HS-27A (cell line): ENCODE data around the gene PID1.

Source experiments
- DNase-seq: peaks from one replicate; pipeline ENCODE4 v3.0.0-alpha.2; 2012; ENCODE audit warnings: low read depth, missing footprints

PID1 gene

DNA sequence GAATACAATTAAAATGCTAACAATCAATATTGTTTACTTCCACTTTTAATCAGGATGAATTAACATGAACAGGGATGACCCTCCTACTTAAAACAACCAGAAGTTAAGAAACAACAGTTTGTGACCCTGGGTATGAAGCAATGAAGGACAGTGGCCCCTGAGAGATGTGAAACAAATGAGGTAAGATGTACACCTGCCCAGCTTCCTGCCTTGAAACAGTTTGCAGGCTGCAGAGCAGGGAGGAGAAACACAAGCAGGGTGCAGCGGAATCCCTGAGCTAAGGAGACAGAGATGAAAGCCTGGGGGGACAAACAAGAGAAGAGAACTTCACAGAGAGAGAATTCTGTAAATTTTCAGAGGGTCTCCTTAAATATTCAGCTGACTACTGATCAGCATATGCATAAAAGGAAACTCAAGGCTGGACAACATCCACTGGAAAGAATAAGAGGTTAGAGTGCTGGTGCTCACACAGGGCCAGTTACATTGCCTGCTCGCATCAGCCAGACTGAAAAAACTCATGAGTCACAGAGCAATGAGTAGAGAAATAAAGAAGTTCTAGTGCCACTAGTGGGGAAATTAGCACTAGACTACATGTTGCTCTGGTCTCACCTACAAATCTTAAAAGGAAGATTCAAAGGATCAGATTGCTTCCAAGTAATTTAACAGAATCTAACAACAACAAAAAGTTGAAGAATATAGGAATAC lies 106.4 kb downstream of the PID1 start:
- no peak for DNase-seq

DNA sequence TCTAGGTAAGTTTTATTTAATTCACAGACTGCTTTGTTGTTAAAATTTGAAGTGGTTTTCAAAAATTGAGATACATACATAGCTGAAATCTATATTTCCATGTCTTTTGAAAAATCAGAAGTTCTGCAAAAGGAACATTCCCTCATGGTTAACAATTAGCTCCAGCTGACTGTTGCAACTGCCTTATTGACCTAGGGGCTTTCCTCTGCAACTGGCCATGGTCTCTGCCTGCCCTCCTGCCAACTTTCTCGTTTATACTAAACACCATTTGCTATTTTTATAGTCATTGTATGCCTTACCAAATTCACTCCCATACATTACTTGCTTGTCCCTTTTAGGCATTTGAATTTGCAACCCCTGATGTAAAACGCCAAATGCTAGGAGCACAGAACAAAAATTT lies 107.2 kb downstream of the PID1 start:
- DNase-seq = no peak

DNA sequence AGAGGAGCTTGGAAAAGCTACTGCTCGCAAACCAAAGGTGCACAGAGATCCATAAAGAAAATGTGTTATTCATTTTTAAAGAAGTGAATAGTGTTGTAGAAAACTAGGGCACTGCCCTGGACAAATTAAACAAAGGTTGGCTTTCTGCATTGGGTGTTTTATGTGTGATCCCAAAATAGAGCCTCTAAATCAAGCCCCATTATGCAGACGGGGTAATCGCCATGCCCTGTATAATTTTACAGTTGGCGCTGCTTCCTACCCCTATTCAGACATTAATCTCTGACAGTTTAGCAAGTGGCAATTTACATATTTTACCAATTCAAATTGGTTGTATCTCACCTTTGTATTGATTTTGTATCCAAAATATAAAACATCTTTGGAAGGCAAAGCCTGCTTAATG lies 109.1 kb downstream of the PID1 start:
- no peak for DNase-seq

DNA sequence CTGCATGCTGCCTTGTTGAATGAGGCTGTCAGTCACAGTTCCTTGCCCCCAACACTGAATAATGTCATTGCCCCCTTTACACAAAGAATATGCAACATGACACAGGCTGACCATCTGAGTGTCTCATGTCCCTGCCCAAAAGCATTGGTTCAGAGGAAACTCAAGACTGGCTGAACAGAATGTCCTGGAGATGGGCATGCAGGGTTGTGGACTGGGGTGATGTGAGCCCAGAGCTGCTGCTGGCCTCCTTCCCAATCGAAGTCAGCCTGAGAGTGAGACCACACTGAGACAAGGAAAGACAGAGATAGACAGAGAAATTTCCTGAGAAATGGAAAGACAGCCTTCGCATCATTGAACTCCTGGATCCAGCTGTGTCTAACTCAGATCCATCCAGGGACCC lies 110.1 kb downstream of the PID1 start:
- DNase-seq = no peak

DNA sequence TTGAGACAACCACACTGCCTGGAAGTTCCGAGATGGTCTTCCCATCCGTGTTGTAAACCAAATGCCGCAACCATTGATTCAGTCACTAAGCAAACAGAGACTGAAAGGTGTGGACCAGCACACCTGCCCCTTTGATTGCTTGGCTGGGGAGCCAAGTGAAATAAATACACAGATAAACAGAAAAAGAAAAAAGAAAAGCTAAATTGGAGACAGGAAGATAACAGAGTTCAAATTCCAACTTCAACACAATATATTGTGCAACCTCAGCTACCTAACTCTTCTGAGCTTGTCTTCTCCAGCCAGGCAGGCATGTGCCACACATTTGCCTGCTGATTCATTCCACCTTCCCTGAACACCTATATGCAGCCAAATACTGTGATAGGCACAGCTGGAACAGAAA lies 110.9 kb downstream of the PID1 start:
- no peak for DNase-seq

DNA sequence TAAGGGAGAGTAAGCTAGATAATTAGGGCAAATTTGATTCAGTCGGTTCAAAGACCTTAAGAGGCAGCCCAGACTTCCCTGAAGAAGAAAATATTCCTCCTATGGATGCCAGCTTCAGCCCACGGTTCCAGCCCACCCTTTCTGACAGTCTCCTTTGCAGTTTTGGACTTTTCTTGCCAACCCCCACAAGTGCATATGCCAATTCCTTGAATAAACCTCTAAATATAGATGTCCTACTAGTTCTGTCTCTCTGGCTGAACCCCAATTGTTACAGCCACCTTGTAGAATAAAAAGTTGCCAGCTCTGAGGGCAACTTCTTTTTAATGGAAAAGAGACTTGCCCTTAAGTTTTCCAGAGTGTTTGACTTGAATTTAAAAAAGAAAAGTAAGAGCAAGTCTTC lies 111.7 kb downstream of the PID1 start:
- DNase-seq = no peak

DNA sequence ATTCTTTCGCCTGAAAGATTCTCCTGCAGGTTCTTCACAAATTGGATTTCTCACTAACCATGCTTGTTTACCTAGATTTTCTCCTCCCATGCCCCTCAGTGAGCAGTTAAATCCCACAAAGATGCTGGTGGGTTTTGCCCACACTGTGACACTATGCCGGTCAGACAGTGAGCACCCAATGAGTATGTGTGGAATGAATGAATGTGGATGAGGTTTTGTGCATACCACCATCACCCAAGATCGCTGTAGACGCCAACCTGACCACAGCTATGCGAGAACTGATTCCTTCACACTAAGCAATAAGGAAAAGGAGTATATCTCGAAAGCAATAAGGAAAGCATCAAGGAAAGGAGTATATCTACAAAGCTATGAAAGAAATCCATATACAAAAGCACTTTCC lies 116.7 kb downstream of the PID1 start:
- peak; percentile 19 for DNase-seq

DNA sequence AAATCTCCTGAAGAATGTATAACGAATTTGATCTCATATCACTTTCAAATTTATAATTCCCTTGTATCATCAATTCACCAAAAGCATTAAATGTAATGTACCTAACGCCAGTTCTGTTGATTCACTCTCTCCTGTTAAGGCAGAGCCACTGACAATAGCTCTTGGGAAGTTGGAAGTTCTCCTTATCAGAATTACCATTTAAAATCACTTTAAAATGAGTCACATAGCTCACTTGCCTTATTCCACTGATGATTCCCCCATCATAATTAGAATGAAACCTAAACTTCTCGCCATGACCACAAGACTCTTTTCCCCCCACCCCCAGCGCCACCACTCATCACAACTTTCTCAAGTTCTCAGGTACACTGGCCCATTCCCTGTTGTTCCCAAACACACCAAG lies 117.1 kb downstream of the PID1 start:
- DNase-seq = no peak

DNA sequence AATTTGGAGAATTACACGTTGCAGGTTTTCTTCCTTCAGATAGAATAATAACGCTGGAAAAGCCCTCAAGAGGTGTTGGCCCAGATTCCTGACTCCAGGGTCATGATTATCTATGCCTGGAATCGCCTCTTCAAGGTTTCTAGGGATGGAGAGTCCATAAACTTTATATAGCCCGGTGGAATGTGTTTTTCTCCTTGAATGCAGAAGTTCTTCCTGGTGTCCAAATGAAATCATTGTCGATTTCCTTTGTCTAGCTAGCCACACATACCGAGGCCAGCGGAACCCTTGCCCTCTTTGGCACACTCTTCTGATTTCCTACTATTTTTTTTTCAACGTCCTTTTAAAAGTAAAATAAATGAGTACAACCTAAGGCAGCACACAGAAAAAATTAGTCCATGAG lies 117.8 kb downstream of the PID1 start:
- no peak for DNase-seq

DNA sequence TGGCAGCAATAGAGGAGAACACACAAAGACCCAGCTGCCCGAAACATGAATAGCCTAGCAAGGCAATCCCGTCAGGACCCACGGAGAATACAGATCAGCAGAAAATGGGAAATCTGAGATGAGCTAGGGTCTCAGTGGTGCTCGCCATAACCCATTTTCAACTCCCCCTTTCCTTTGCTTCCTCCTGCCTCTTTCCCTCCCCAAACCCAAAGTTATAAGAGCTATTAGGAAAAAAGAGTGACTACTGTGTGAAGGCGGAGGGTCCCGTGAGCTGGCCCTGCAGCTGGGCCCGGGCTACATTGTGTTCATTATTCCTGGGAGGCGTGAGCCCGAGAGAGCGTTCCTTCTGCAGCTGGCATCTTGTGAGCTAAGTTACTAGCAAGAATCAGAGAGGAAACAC lies 118.4 kb downstream of the PID1 start:
- DNase-seq = no peak

DNA sequence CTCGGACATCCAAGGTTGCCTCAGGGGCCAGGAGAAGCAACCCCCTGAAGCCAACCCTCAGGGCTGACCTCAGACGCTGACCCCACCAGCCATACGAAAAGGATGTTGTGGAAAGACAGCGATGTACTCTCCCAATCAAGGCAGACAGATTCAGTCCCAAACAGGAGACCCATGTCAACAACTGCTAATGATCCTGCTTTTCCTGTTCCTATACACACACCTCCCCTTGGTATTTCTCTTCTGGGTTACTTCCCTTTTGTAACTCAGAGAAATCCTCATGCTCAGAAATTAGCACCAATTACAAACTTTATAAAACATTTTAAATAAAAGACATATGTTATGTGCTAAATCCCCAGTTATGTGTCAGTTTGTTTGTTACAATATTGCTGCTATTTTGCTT lies 120.8 kb downstream of the PID1 start:
- no peak for DNase-seq

DNA sequence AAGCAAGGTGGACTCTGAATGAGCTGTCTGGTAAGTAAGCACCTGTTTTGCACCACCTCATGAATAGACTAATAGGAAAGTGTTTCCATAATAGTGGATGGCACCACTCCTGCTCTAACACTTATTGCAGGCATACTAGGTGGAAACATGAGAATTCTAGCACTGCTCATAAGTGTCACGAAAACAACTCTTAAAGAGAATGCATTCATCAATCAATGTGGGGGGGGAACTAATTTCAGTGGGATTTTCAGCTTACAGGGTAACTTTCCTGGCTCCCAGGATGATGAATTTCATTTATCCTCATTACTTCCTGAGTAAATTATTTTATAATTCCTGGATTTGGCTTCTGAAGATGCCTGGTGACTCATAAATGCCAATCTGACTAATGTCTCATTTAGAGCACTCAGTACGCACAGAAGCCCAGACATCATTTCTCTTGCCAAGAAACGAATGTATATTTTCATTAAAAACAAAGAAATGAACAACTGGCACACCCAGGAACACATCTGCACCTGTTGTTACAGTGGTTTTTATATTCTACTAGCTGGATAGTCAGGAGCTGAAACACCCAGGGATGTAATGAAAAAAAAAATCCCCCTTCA lies 129.6 kb downstream of the PID1 start:
- no peak for DNase-seq

DNA sequence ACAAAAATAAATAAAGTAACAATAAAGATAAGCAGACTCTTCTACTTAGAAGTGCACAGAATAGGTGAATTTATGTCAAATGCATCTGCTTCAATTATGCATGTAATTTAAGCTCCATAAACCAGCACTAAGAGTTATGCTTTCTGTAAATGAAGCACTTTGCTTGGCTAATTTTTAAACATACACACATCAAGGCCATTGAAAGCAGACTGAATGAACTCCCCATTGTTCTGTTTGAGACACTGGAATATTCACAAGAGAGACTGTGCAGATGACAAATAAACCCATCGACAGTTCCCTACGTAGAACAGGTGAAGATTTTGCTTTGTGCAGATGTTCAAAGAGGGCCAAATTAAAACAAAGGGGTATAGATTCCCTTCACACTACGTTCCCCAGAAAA lies 133.4 kb downstream of the PID1 start:
- DNase-seq = no peak

DNA sequence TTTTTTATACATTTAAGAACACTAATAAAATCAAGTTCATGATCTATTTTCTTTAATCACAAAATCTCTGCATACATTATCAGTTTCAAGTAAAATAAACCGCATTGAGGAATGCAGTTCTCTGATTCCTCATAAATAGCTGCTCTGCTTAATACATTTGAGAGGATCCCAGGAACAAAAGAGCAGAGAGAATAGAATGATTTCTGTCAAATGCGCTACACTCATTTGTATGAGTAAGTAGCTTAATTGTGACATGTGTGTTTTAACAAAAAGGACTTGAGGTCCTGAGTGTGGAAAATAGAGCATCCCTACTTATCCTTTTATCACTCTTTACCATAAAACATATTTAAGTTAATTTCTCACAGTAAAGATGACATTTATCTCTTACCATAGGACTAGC lies 134.0 kb downstream of the PID1 start:
- DNase-seq = no peak

DNA sequence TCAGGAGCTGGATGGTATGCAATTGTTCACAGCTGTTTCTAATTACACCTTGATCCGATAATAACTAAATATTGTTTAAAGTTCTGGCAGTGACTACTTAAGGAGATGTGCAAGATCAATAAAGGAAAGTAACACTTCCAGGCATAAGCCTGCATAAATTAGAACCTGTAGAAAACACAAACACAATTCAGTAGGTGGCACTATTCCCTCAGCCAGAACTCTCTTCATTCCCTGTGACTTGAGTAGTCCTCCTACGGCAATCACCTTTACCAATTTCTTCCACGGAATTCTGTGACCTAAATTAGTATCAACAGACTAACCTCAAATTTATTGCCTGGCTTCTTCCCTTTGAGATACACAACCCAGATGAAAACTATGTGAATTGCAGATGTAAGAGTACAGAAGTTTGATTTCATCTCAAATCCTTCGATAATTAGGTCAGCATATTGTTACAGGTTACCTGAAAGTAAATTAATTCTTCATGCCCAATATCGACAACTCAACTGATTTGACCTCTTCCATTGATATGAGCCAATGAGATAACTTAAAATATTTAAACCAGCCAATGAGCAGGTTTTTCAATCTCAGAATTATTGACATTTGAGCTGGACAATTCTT lies 137.8 kb downstream of the PID1 start:
- no peak for DNase-seq

DNA sequence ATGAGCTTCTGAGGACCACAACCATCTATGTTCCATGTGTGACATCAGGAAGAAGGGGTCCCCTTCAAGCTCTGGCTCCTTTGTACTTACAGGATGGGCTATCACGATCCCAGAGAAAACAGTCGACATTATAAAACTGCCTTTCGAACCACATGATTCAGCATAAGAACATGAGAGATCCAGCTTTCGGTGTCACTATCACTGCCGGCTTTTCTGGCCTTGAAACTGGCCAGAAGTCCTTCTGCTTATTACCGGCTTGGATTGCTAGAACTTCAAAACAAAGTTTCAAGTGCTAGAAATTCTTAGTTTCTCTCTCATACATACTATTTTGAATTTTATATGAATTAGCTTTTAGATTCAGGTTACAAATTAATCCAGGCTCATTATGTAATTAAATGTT lies 138.9 kb downstream of the PID1 start:
- no peak for DNase-seq

DNA sequence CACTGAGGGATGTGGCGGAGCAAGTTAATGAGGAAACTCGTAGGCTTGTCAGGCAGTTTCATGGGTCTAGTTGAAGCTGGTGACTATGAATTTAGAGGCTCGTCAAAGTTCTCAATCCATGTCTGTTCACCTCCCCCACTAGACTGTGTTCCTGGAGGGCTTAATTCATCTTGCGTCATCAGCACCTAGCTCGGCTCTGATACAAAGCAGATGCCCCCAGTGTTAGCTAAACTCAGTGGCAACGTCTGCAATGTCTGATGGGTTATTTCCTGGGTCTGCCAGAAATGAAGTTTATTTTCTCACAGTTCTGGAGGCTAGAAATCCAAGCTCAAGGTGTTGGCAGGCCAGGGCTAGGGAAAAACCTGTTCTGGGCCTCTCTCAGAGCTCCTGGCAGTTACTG lies 140.6 kb downstream of the PID1 start:
- DNase-seq = no peak

DNA sequence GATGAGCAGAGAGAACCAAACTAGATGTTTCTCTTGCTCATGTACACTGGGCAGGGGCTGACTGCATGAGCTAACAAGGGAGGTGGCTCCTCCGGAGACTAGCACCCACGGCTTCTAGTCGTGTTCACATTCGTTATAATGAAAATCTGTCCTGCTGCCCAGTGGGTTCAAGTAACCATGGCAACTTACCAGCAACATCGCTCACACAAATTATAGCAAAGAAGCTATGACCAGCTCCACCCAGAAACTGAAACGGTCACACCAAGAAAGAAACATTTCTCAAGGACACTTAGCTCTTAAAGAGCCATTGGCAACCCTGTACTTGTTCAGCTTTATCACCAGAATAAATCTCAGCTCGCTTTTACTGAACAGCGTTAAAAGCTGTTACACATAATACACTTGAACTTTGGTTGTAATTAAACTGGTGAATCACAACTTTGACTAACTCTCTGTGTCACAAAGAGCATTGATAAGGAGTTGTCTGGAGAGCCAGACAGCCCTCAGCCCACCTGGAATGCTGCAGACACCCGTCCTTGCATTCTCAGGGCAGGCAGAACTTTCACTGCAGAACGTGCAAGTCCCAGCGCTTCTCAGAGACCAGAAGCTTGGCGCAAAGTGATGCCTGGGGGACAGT lies 141.2 kb downstream of the PID1 start:
- DNase-seq = no peak

DNA sequence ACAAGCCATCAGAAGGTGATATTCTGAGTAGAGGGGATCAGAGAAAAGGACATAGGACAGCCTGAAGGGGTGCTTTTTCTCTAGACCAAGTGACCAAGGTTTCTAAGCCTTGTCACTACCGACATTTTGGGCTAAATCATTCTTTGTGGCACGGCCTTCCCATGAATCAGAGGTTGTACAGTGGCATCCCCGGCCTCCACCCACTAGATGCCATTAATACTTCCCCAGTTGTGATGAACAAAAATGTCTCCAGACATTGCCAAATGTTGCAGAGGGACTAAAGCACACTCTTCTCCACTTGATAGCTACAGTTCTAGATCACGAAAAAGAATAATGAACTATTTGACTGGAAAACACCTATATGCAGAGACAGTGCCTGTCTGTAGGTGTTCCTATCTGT lies 143.6 kb downstream of the PID1 start:
- no peak for DNase-seq

DNA sequence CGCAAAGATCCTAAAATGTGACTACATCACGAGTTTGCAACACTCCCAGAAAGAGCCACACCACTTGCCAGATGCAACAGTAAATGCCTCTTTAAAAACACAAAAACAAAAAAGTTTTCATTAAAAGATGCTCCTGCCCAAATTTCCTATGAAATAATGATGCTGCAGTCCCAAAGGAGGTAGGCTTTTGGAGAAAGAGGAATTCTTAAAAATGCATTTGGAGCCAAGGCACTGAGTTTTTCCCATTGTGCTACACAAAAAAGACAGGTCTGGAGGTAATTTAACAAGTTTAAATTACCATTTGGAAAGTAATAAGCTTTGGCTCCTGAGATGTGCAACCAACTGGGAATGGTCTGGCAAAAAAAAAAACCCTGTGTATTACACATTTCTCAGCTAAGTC lies 145.0 kb downstream of the PID1 start:
- no peak for DNase-seq

DNA sequence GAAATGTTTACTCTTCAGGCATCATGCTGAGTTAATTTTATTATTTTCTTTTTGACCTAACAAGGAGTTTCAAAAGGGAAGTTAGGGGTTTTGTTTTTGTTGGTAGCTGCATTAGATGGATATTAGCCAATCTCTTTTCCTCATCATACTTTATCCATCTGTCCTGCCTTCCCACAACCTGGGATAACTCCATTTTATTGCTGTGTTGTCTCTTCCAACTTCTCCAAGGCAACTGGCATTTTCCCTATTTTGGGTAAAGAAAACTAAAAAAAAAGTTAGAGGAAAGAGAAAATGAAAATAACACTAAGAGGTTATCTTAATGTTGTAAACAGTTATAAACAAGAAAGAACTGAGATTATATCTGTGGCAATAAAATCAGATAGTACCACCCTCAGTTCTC lies 147.0 kb downstream of the PID1 start:
- no peak for DNase-seq

DNA sequence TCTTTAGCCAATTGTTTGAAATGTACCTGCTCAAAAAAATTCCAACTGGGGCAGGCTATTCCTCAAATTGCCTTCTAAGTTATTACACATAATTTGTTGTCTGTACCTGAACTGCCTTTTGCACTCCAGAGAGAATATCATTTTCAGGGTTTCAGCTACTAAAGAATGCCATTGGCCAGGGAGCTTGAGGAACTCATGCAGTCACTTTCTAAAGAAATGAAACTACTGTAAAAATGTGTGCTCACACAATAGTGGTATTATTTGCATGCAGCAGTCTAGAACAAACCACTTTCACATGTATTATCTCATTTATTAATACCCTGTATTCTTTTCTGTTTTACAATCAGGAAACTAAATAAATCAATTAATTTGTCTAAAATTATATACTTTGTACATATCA lies 152.2 kb downstream of the PID1 start:
- no peak for DNase-seq

DNA sequence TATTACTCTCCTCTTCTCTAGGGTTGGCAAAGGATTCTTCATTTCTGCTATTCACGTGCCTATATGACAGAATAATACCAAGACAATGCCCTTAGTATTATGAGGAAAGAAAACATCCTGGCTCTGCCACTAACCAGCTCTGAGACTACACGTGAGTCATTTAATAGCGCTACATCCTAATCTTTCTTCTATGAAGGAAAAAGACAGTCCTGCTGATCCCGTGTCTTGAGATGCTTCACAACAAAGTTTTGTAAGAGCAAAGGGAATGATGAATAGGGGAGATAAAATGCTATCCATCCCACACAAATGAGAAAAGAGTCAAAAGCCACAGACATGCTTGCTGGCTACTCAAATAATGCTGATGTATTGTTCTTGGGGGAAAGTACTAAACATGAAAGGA lies 152.8 kb downstream of the PID1 start:
- DNase-seq = no peak
